ENCODE results near the gene SLC28A1.

The SLC28A1 gene

GRCh38 chr15:84893607-84894006, 9.1 kb downstream of the SLC28A1 start:
- in situ Hi-C loops (cut with HindIII; ENCODE audit: low pct_ligation_motif_present, low sequenced_read_pairs), result no loop called here
- no peak overlapping the region for H3K27ac ChIP-seq
- no peaks in the 10 kb centered on the region for H3K27me3 ChIP-seq (replicated peaks)
- no peak overlapping the region for H3K4me3 ChIP-seq (ENCODE audit: low read depth, low read length)
- DNase-seq, result no peak
- no peaks in the 10 kb centered on the region for H3K36me3 ChIP-seq (replicated peaks)
- TF ChIP-seq, protein P1, sequence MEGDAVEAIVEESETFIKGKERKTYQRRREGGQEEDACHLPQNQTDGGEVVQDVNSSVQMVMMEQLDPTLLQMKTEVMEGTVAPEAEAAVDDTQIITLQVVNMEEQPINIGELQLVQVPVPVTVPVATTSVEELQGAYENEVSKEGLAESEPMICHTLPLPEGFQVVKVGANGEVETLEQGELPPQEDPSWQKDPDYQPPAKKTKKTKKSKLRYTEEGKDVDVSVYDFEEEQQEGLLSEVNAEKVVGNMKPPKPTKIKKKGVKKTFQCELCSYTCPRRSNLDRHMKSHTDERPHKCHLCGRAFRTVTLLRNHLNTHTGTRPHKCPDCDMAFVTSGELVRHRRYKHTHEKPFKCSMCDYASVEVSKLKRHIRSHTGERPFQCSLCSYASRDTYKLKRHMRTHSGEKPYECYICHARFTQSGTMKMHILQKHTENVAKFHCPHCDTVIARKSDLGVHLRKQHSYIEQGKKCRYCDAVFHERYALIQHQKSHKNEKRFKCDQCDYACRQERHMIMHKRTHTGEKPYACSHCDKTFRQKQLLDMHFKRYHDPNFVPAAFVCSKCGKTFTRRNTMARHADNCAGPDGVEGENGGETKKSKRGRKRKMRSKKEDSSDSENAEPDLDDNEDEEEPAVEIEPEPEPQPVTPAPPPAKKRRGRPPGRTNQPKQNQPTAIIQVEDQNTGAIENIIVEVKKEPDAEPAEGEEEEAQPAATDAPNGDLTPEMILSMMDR (IDR thresholded peaks at IDR 0.05; ENCODE audit: low read depth, low read length, missing control alignments), result no peak

DNA sequence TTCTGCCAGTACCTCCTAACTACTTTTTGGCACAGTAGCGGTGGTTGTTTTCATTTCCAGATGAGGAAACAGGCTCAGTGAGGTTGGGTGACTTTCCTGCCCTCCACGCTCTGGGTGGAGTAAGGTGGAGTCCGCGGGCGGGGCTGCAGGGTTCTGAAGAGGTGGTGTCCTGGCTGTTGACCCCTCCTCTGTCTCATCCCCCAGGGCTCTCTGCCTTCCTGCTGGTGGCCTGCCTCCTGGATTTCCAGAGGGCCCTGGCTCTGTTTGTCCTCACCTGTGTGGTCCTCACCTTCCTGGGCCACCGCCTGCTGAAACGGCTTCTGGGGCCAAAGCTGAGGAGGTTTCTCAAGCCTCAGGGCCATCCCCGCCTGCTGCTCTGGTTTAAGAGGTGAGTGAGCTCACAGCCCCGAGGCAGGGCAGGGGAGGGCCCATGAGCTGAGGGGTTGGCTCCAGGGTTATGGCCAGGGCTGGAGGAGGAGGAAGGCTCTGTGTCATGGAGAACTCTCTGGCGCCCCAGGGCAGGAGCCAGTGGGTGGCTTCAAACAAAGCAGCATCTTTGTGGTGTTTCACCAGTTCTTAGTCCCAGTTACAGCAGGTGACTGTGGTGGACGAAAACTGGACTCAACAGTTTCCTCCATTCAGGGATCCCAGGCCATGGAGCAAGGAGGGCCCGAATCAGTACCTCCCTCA, 10.4 kb downstream of the SLC28A1 start:
- no peak overlapping the region for H3K27ac ChIP-seq
- no peak overlapping the region for H3K4me3 ChIP-seq (ENCODE audit: low read depth, low read length)
- H3K27me3 ChIP-seq (replicated peaks), result no peaks in the 10 kb centered on the region
- H3K36me3 ChIP-seq (replicated peaks), result no peaks in the 10 kb centered on the region
- TF ChIP-seq, protein P1 (IDR thresholded peaks at IDR 0.05; ENCODE audit: low read depth, low read length, missing control alignments), result no peak
- in situ Hi-C loops (cut with HindIII; ENCODE audit: low pct_ligation_motif_present, low sequenced_read_pairs), result no loop called here
- no peak for DNase-seq

DNA sequence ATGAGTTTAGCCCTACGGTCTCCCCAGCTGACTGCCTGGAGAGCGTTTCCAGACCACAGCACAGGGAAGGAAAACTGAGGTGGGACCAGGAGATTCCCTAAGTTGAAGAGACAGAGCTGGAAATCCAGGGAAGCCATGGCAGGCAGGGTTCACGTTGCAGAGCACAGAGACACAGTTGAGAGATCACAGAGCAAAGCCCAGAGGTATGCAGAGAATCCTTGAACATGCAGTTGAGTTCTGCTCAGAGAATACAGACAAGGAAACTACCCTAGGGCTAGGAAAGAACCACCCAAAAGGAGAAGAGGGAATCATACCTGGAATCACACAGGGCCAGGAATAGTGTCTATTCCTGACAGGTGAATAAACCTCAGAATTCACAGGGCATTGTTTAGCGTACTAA, 14.3 kb downstream of the SLC28A1 start:
- TF ChIP-seq, protein P1 (IDR thresholded peaks at IDR 0.05; ENCODE audit: low read depth, low read length, missing control alignments), result no peak
- H3K27me3 ChIP-seq (replicated peaks), result no peaks in the 10 kb centered on the region
- in situ Hi-C loops (cut with HindIII; ENCODE audit: low pct_ligation_motif_present, low sequenced_read_pairs), result no loop called here
- H3K4me3 ChIP-seq (ENCODE audit: low read depth, low read length), result no peak overlapping the region
- no peak for DNase-seq
- no peak overlapping the region for H3K27ac ChIP-seq
- H3K36me3 ChIP-seq (replicated peaks), result no peaks in the 10 kb centered on the region

DNA sequence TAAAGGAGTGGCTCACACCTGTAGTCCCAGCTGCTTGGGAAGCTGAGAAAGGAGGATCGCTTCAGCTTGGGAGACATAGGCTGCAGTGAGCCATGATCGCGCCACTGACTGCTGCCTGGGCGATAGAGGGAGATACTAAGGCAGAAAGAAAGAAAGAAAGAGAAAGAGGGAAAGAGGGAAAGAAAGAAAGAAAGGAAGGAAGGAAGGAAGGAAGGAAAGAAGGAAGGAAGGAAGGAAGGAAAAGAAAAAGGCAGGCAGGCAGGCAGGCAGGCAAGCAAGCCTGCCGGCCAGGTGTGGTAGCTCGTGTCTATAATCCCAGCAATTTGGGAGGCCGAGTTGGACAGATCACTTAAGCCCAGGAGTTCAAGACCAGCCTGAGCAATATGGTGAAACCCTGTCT, 15.3 kb downstream of the SLC28A1 start:
- Histone ChIP-seq H3K27ac (no peak overlapping the region), H3K36me3 (replicated peaks) (no peaks in the 10 kb centered on the region), H3K27me3 (replicated peaks) (no peaks in the 10 kb centered on the region), H3K4me3 (ENCODE audit: low read depth, low read length) (no peak overlapping the region)
- no peak for DNase-seq
- in situ Hi-C loops (cut with HindIII; ENCODE audit: low pct_ligation_motif_present, low sequenced_read_pairs), result no loop called here
- TF ChIP-seq, protein P1 (IDR thresholded peaks at IDR 0.05; ENCODE audit: low read depth, low read length, missing control alignments), result no peak

DNA sequence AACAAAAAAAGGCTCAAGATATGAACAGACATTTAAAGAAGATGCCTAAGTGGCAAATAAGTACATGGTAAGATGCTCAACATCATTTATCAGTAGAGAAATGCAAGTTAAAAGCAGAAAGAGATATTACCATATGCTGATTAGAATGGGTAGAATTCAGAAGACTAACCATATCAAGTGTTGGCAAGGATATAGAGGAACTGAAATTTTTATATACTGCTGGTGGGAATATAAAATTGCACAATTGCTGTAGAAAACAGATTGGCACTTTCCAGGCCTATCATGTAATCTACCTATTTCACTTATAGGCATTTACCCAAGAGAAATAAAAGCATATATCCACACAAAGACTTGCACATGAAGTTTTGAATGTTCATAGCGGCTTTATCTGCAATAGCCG, 17.1 kb downstream of the SLC28A1 start:
- in situ Hi-C loops (cut with HindIII; ENCODE audit: low pct_ligation_motif_present, low sequenced_read_pairs), result no loop called here
- Histone ChIP-seq H3K27ac (no peak overlapping the region), H3K27me3 (replicated peaks) (no peaks in the 10 kb centered on the region), H3K4me3 (ENCODE audit: low read depth, low read length) (no peak overlapping the region), H3K36me3 (replicated peaks) (no peaks in the 10 kb centered on the region)
- TF ChIP-seq, protein P1 (IDR thresholded peaks at IDR 0.05; ENCODE audit: low read depth, low read length, missing control alignments), result no peak
- no peak for DNase-seq

DNA sequence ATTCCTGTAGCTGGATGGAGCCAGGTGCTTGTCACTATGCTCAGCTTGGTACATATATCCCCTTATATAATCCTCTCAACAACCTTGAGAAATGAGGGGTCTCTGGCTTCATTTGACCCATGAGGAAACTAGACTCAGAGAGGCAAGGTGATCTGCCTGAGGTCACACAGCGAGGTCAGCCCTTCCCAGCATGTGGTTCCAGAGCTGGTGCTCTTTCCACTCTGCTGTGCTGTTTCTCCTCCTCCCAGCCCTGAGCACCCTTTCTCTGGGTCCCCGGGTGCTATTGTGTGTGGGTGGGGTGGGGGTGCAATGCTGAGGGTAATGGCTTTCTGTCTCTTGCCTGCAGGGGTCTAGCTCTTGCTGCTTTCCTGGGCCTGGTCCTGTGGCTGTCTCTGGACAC, 19.3 kb downstream of the SLC28A1 start:
- no peak overlapping the region for H3K4me3 ChIP-seq (ENCODE audit: low read depth, low read length)
- no peaks in the 10 kb centered on the region for H3K36me3 ChIP-seq (replicated peaks)
- DNase-seq, result no peak
- no peak overlapping the region for H3K27ac ChIP-seq
- in situ Hi-C loops (cut with HindIII; ENCODE audit: low pct_ligation_motif_present, low sequenced_read_pairs), result no loop called here
- TF ChIP-seq, protein P1 (IDR thresholded peaks at IDR 0.05; ENCODE audit: low read depth, low read length, missing control alignments), result no peak
- no peaks in the 10 kb centered on the region for H3K27me3 ChIP-seq (replicated peaks)
